ENCODE results near the gene MYO10. TPM values are rescaled to one million over a fixed set of nuclear protein-coding genes. Genes with fewer than 3 reads are reported as not detected.
A peak's percentile ranks its signal among the peaks of the same experiment; 100 is the strongest.
"Not testable (repeated sequence)": the region's sequence is repeated elsewhere in the genome, so short reads cannot be mapped to it uniquely, and the experiment has no call there.

Gene MYO10
- total RNA-seq, 1 donor from 2014 or later: 7.2 TPM

DNA sequence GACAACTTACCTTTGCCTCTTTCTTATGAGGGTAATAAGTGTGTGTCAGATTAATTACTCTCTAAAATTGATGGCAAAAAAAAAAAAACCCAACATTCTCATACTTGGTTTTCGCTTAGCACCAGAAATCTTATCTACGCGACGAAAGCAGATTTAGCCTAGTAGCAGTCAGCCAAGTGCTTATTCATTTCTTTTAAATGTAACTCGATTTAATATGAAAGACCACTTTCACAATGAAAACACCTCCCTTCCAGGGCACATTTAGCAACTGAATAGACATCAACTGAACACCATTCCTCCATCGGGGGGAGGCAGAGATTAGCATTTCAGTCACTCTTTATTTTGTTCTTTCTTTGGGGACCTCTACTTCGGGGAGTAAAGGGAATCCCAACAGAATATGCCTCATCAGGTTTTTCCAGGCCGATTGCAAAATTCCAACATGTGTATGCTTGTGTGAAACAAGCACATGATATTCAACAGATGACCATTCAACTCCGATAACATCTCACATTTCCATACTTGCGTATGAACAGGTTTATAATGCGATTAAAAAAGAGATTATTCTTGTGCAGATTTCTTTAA lies 195.2 kb downstream of the MYO10 start:
- intact Hi-C loops (cut with DNase I): no loop called here
- DNase-seq (no peak), ATAC-seq (ENCODE audit: poor library complexity) (peak; percentile 62)

- intact Hi-C loops (cut with DNase I): no loop called here
- ATAC-seq (ENCODE audit: poor library complexity) (no peak), DNase-seq (no peak)
These were observed 195.8 kb downstream of the MYO10 start for GRCh38 chr5:16740066-16740810.

- ATAC-seq (ENCODE audit: poor library complexity): not testable (repeated sequence)
These were observed 197.7 kb downstream of the MYO10 start for GRCh38 chr5:16738393-16738792.

DNA sequence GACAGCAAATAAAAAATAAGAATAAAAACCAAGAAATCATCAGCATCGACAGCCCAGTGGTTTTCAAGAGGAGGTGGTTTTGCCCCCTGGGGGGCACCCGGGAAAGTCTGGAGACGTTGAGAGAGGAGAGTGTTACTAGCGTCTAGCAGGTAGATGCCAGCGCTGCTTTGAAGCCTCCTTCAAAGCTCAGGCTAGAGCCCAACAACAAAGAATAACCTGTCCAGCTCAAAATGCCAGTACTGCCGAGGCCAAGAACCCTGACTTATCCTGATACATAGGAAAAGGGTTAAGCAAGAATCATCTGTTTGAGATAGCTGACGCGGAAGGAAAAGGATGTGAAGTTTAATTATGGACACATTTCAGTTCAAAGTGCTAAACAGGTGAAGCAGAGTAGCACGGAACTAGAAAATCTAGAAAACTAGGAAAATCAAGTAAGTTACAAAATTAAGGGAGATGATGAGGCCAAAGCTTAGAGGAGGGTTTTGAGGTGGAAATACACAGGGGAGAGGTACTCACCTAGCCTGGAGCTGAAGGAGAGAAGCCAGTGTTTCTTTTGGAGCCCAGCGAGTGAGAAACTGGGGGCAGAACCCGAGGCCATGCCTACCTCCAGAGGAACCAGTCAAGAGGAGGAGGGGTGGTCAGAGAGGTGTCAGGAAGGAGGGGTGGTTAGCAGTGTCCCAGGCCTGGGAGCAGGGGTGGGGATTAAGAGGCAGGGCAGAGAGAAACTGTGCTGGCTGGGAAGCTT lies 198.3 kb downstream of the MYO10 start:
- ATAC-seq (ENCODE audit: poor library complexity) (no peak), DNase-seq (no peak)
- intact Hi-C loops (cut with DNase I): no loop called here

More at GRCh38 chr5:16738393-16738792, 197.7 kb downstream of the MYO10 start:
- DNase-seq; intact Hi-C loops (cut with DNase I): not testable (repeated sequence)

DNA sequence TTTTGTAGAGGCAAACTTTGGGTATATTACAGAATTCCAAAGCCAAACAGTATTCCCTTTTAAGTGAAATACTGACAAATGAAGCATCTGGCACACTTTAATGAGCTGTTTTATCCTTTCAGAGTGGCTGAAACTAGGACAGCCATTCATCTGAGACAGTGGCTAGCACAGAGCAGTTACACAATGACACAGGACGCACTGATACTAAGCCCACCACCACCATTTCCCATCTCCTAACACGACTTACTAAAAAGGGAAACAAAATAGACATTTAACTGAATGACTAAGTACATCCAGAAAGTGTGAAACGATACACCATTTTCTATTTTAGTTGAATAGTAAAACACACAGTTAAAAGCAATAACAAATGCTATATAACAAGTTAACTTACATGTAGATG lies 198.9 kb downstream of the MYO10 start:
- no peak for DNase-seq
- intact Hi-C loops (cut with DNase I): no loop called here
- no peak for ATAC-seq (ENCODE audit: poor library complexity)

- ATAC-seq (ENCODE audit: poor library complexity) (peak; percentile 69), DNase-seq (no peak)
- intact Hi-C loops (cut with DNase I): no loop called here
These were observed 199.7 kb downstream of the MYO10 start for GRCh38 chr5:16736158-16736995.

DNA sequence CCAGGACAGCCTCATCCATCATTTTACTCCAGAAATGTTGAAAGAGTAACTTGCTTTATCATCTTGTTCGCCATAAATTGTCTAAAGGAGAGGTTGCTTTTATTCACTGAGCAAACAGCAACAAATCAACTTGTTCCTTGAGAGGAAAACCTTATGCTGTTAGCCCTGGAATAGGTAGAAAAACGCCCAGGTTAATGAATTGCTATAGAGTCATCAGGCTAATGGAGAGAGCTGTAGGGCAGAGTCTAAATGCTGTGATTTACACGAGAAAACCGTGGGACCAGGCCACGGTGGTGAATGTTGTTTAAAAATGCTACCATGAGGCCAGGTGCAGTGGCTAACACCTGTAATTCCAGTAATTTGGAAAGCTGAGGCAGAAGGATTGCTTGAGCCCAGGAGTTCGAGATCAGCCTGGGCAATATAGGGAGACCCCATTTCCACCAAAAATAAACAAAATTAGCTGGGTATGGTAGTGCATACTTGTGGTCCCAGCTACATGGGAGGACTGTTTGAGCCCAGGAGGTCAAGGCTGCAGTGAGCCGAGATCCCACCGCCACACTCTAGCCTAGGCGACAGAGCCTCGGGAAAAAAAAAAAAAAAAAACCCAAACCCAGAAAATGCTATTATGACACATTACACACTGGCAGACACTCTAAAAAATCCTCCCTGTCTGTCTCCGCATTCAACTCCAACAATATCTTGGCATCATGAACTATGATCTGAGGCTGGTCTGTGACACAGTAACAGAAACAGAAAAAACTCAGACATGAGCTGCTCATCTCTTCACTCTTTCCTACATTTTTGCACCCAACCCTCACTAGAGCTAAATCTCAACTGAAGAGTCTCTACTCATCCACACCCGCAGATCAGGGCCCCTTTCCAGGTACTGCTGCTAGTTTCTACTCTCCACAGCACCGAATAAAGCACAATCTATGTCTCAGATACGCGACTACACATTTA lies 200.7 kb downstream of the MYO10 start:
- intact Hi-C loops (cut with DNase I): no loop called here
- no peak for DNase-seq
- ATAC-seq (ENCODE audit: poor library complexity): peak; percentile 45

DNA sequence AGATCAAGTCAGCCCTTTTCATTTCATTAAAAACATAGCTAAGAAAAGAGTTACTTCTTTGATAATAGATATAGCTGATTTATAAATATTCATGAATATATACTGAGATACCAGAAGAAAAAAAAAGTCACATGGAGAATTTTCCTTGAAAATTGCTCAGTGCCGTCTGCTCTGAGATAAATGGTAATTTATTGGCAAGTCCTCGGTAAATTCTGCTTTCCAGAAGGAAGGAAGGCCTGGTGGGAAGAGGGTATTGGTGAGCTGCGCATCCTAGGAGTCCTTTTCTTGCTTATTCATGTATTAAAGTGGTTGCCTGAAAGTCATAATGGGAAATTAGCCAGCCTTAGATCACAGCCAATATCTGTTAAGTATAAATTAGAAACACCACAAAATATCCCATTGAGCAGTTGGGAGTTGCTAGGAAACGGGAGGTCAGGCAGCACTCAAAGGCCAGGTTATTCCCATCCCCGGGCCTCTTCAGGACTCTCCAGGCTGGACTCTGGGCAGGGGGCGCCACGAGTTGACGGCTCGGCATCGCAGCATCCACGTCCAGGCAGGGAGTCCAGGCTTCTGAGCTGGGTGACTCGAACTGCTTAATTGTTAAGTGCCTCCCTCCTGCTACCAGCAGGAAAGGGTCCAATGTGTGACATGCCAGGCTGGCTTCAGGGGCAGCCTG lies 202.6 kb downstream of the MYO10 start:
- intact Hi-C loops (cut with DNase I): no loop called here
- ATAC-seq (ENCODE audit: poor library complexity) (no peak), DNase-seq (no peak)

- ATAC-seq (ENCODE audit: poor library complexity) (no peak), DNase-seq (no peak)
- intact Hi-C loops (cut with DNase I): no loop called here
These were observed 203.7 kb downstream of the MYO10 start for GRCh38 chr5:16732356-16732755.

- DNase-seq (peak; percentile 50), ATAC-seq (ENCODE audit: poor library complexity) (peak; percentile 49)
- intact Hi-C loops (cut with DNase I): no loop called here
These were observed 208.2 kb downstream of the MYO10 start for GRCh38 chr5:16727755-16728325.

DNA sequence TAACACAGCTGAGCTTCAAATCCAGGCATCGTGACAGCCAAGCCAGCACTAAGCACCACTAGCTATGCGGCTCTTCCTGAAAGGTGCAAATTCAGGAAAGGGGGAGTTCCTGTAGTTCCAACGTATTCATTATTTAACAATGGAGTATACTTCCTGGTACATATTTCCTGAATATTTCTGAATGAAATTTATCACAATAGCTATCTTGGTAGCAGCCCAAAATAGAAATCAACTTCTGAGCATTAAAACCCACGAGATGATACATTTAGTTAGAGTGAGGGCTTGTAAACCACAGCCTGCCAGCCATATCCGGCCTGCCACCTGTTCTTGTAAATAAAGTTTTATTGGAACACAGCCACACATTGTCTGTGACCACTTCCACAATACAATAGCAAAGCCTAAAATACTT lies 209.5 kb downstream of the MYO10 start:
- DNase-seq (no peak), ATAC-seq (ENCODE audit: poor library complexity) (no peak)
- intact Hi-C loops (cut with DNase I): no loop called here

DNA sequence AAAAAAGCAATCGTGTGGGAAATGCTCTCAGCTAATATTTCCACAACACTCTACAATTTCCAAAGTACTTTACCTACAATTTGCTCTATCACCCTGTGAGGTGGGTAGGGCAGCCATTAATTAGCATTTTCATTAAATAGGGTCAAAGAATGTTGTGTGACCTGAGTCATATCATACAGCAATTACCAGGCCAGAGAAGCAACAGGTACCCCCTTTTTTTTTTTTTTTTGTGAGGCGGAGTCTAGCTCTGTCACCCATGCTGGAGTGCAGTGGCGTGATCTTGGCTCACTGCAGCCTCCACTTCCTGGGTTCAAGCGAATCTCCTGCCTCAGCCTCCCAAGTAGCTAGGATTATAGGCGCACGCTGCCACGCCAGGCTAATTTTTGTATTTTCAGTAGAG lies 210.5 kb downstream of the MYO10 start:
- DNase-seq: no peak
- intact Hi-C loops (cut with DNase I): no loop called here
- no peak for ATAC-seq (ENCODE audit: poor library complexity)

GRCh38 chr5:16723821-16724220 lies 212.3 kb downstream of the MYO10 start:
- intact Hi-C loops (cut with DNase I): no loop called here
- no peak for ATAC-seq (ENCODE audit: poor library complexity)

GRCh38 chr5:16722097-16722495 lies 214.0 kb downstream of the MYO10 start:
- ATAC-seq (ENCODE audit: poor library complexity) (no peak), DNase-seq (no peak)
- intact Hi-C loops (cut with DNase I): no loop called here

More at GRCh38 chr5:16723821-16724220, 212.3 kb downstream of the MYO10 start:
- no peak for DNase-seq

DNA sequence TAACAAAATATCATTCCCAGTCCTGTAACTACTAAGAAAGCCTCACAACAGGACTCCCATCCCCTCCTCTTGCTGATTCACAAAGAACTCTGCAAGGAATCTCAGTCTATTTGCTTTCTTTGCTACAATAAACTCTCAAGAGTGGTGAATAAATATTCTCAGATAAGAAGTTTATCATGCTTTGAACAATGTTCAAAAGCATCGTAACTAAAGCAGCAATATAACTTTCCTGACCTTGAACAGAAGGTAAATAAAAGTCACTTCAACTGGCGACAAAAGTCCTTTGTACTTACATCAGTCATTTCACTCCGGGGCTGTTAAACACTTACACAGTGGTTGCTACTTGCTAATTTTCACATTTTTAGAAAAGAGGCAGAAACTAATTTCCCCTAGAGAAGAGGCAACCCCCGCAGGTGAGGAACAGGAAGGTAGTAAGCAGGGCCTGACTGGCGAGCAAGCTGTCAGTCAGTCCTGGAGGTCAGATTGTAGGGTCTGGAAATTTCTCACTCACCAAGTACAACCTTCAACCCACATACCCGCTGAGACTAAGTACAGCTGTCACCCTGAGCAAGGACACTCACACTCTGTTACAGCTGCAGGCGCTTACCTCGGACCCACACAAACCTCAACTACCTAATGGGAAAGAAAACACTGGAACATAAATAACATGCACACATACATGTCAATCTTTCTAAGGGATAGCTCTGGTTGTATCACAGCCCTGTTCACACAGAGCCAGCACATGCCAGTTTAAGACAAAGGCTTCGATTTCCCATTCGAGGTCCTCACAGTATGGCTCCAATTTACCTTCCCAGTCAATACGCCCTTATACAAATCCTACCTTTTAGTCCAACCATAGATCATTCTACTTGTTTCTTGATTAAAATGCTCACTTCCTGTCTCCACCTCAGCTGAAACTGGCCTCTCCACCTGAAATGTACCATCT lies 214.7 kb downstream of the MYO10 start:
- DNase-seq (no peak), ATAC-seq (ENCODE audit: poor library complexity) (no peak)
- intact Hi-C loops (cut with DNase I): no loop called here

DNA sequence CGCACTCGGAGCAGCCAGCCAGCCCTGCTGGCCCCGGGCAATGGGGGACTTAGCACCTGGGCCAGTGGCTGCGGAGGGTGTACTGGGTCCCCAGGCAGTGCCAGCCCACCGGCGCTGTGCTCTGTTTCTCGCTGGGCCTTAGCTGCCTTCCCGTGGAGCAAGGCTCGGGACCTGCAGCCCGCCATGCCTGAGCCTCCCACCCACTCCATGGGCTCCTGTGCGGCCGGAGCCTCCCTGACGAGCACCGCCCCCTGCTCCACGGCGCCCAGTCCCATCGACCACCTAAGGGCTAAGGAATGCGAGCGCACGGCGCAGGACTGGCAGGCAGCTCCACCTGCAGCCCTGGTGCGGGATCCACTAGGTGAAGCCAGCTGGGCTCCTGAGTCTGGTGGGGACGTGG lies 218.1 kb downstream of the MYO10 start:
- not testable (repeated sequence) for DNase-seq; ATAC-seq (ENCODE audit: poor library complexity)

More for the DNA sequence above, 218.1 kb downstream of the MYO10 start:
- intact Hi-C loops (cut with DNase I): not testable (repeated sequence)
